ENCODE results near the gene GH1. TPM values are rescaled to one million over a fixed set of nuclear protein-coding genes. Genes with fewer than 3 reads are reported as not detected.
A peak's percentile ranks its signal among the peaks of the same experiment; 100 is the strongest.

GH1 gene
- total and polyA plus RNA-seq, 2 donors (not counting 1 experiment from before 2014, with no cell fraction given), result 1.7 to 2.3 TPM

GRCh38 chr17:63961355-63962212 is 42.9 kb upstream of the GH1 start:
- peak overlapping the region in 1 of 5 experiments; percentile 1 for H3K4me3 ChIP-seq (ENCODE audit: control extremely low read depth in 1 of 5, extremely low read depth in 1 of 5, insufficient read depth in 1 of 5, low read depth in 2 of 5, low read length in 4 of 5)
- H3K9me3 Mint-ChIP-seq (ENCODE audit: insufficient read depth), result no peaks in the 10 kb centered on the region
- peak; percentile 85 for ATAC-seq (ENCODE audit: low read depth)
- H3K4me2 ChIP-seq (replicated peaks; ENCODE audit: low read depth, low read length, poor library complexity, severe bottlenecking), result peak overlapping the region; percentile 69
- peak; percentile 74 for DNase-seq
- H3K27ac Mint-ChIP-seq, result no peak overlapping the region
- no peaks in the 10 kb centered on the region for H3K27me3 Mint-ChIP-seq
- intact Hi-C loops (cut with micrococcal nuclease), result no loop called here
- H2AFZ ChIP-seq (ENCODE audit: insufficient read depth, low read depth, low read length, poor library complexity, severe bottlenecking), result peak overlapping the region; percentile 51
- H3K36me3 ChIP-seq (replicated peaks in 1 of 2; ENCODE audit: control extremely low read depth in 1 of 2, control insufficient read depth in 1 of 2, extremely low read depth in 1 of 2, insufficient read depth in 2 of 2, low read length in 1 of 2), result no peaks in the 10 kb centered on the region
- peaks cover 16% of the 10 kb centered on the region for H3K4me1 Mint-ChIP-seq
- no peaks in the 10 kb centered on the region for H3K79me2 ChIP-seq (ENCODE audit: control insufficient read depth, insufficient read depth, low read length)
- H3K27me3 ChIP-seq (replicated peaks in 1 of 4; ENCODE audit: control extremely low read depth in 1 of 4, control insufficient read depth in 3 of 4, insufficient read depth in 4 of 4, low read length in 3 of 4), result no peaks in the 10 kb centered on the region
- no peaks in the 10 kb centered on the region for H4K20me1 ChIP-seq (ENCODE audit: control insufficient read depth, insufficient read depth, low read length, poor library complexity, severe bottlenecking)
- 44% methylated on average over 28 of the region's 37 CpGs for WGBS (ENCODE audit: insufficient coverage)
- TF ChIP-seq EZH2 (IDR thresholded peaks at IDR 0.05; ENCODE audit: borderline replicate concordance, insufficient read depth, low read depth, low read length, poor library complexity, severe bottlenecking) (no peak), CTCF (IDR thresholded peaks at IDR 0.05) (no peak)
- H3K4me3 Mint-ChIP-seq, result peak overlapping the region; percentile 70
- H3K27ac ChIP-seq (ENCODE audit: low read length in 2 of 2), result no peak overlapping the region
- H3K9me3 ChIP-seq (ENCODE audit: control extremely low read depth in 1 of 3, control insufficient read depth in 2 of 3, insufficient read depth in 1 of 3, low read length in 2 of 3), result no peaks in the 10 kb centered on the region
- H3K9ac ChIP-seq (ENCODE audit: low read length), result no peak overlapping the region
- H3K4me1 ChIP-seq (ENCODE audit: control insufficient read depth in 2 of 2, insufficient read depth in 2 of 2, low read length in 2 of 2), result peaks cover 9 to 18% of the 10 kb centered on the region in 2 donors
- ChIA-PET POLR2A (interaction anchor here (0.5 to 0.8 kb wide), 3 partner anchors 34 to 439 kb away, joined by 3 to 15 read pairs (median 3); no protein-coding TSS in a partner anchor), CTCF (interaction anchor here (1.0 to 14.6 kb wide), 5 partner anchors 11 to 172 kb away, joined by 3 to 504 read pairs (median 5); partner anchors contain the start of genes CSHL1, GH1 and ICAM2)

DNA sequence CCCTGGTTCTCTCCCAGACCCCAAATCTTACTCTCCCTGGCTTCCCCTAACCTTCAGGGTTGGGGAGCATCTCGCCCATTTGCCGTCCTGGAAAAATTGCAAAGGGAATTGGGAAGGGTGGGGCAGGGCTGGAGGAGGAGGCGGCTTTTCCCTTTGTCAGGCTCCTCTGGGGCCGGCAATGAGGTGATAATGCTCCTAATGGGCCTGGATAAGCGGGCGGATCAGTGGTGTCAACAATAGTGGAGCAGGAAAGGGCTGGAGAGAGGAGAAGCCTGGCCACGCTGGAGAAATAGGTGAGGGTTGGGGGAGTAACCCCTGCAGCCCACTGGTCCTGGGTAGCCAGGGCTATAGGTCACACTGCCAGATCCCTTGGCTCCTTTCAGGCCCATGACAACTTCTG is 41.8 kb upstream of the GH1 start:
- H3K36me3 ChIP-seq (replicated peaks in 1 of 2; ENCODE audit: control extremely low read depth in 1 of 2, control insufficient read depth in 1 of 2, extremely low read depth in 1 of 2, insufficient read depth in 2 of 2, low read length in 1 of 2), result no peaks in the 10 kb centered on the region
- TF ChIP-seq EZH2 (IDR thresholded peaks at IDR 0.05; ENCODE audit: borderline replicate concordance, insufficient read depth, low read depth, low read length, poor library complexity, severe bottlenecking) (no peak), CTCF (IDR thresholded peaks at IDR 0.05) (no peak)
- no peak overlapping the region for H3K27ac ChIP-seq (ENCODE audit: low read length in 2 of 2)
- H3K4me2 ChIP-seq (replicated peaks; ENCODE audit: low read depth, low read length, poor library complexity, severe bottlenecking), result peak overlapping the region; percentile 69
- ChIA-PET CTCF (interaction anchor here (1.0 to 14.6 kb wide), 3 partner anchors 44 to 173 kb away, joined by 3 to 504 read pairs (median 214); partner anchors contain the start of genes CSHL1, GH1 and ICAM2), POLR2A (no interaction called here)
- 97% methylated on average over 5 of the region's 7 CpGs for WGBS (ENCODE audit: insufficient coverage)
- Mint-ChIP-seq H3K9me3 (ENCODE audit: insufficient read depth) (no peaks in the 10 kb centered on the region), H3K27me3 (no peaks in the 10 kb centered on the region), H3K27ac (no peak overlapping the region), H3K4me3 (no peak overlapping the region), H3K4me1 (peaks cover 17% of the 10 kb centered on the region)
- peaks cover 8 to 14% of the 10 kb centered on the region in 2 donors for H3K4me1 ChIP-seq (ENCODE audit: control insufficient read depth in 2 of 2, insufficient read depth in 2 of 2, low read length in 2 of 2)
- intact Hi-C loops (cut with micrococcal nuclease), result no loop called here
- no peak overlapping the region for H3K9ac ChIP-seq (ENCODE audit: low read length)
- H3K4me3 ChIP-seq (ENCODE audit: control extremely low read depth in 1 of 5, extremely low read depth in 1 of 5, insufficient read depth in 1 of 5, low read depth in 2 of 5, low read length in 4 of 5), result no peak overlapping the region
- ATAC-seq (ENCODE audit: low read depth) (no peak), DNase-seq (no peak)
- H3K9me3 ChIP-seq (ENCODE audit: control extremely low read depth in 1 of 3, control insufficient read depth in 2 of 3, insufficient read depth in 1 of 3, low read length in 2 of 3), result no peaks in the 10 kb centered on the region
- no peak overlapping the region for H2AFZ ChIP-seq (ENCODE audit: insufficient read depth, low read depth, low read length, poor library complexity, severe bottlenecking)
- H3K79me2 ChIP-seq (ENCODE audit: control insufficient read depth, insufficient read depth, low read length), result no peaks in the 10 kb centered on the region
- H3K27me3 ChIP-seq (replicated peaks in 1 of 4; ENCODE audit: control extremely low read depth in 1 of 4, control insufficient read depth in 3 of 4, insufficient read depth in 4 of 4, low read length in 3 of 4), result no peaks in the 10 kb centered on the region
- no peaks in the 10 kb centered on the region for H4K20me1 ChIP-seq (ENCODE audit: control insufficient read depth, insufficient read depth, low read length, poor library complexity, severe bottlenecking)
